Activated T-helper 1 cell treated with anti-CD3 and anti-CD28 coated beads, Interleukin-12 subunit alpha, Interleukin-12 subunit beta, Interleukin-2, Interleukin-4 antibody, amounts not matched to agents 30 ng/mL and 10 ng/mL and 1 ng/mL, durations not matched to agents 14 hours and 24 hours and 36 hours (primary cell): ENCODE data around the gene XDH. TPM values are rescaled to one million over a fixed set of nuclear protein-coding genes. Genes with fewer than 3 reads are reported as not detected.

ENCODE experiments used
- DNase-seq: peaks from one replicate; pipeline ENCODE4 v3.0.0; 2021; ENCODE audit warnings: low spot score
- H3K27ac Mint-ChIP-seq: one replicate; pipeline ENCODE4 v1.8.0; 2021; ENCODE audit warnings: mild to moderate bottlenecking, mixed read lengths
- H3K27me3 Mint-ChIP-seq: one replicate; pipeline ENCODE4 v1.8.0; 2022; ENCODE audit warnings: mild to moderate bottlenecking, moderate library complexity, mixed read lengths; ENCODE audit not compliant: insufficient read depth
- H3K36me3 Mint-ChIP-seq: one replicate; pipeline ENCODE4 v1.8.0; 2021; ENCODE audit warnings: low read depth, mixed read lengths
- H3K4me1 Mint-ChIP-seq: one replicate; pipeline ENCODE4 v1.8.0; 2021; ENCODE audit warnings: low read depth, mixed read lengths
- H3K4me3 Mint-ChIP-seq: one replicate; pipeline ENCODE4 v1.8.0; 2021; ENCODE audit warnings: mild to moderate bottlenecking, moderate library complexity, mixed read lengths
- H3K9me3 Mint-ChIP-seq: one replicate; pipeline ENCODE4 v1.8.0; 2021; ENCODE audit warnings: mixed read lengths
- intact Hi-C: fragments of 100-400 bp; cut with micrococcal nuclease; formaldehyde crosslinking; loops from one replicate; pipeline ENCODE4 v1.15.1; 2024
- total RNA-seq: library from RNA; stranded (reverse); gene quantifications from 2 replicates; pipeline ENCODE4 v1.2.3, GENCODE V29; 2022

XDH gene
- total RNA-seq, 1 donor from 2014 or later, result not detected

DNA sequence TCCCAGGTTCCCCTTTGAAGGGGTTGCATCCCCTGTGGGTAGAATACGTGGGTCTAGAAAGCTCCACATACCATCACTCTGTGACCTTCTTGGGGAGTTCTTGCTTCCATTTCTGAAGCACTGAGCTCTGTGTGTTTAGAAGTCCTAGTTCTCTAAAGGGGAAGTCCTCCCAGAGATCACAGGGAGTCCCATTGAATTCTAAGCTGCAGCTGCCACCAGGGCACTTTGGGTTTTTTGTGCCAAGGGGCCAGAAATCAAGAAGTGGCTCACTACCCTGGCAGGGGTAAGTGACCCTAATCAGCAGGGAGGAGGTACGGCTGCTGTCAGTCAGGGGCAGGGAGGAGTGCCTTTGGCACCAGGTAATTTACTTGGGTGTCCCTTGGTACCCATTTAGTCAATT, 109.7 kb downstream of the XDH start:
- Mint-ChIP-seq H3K4me3 (no peak overlapping the region), H3K36me3 (peaks cover 2% of the 10 kb centered on the region), H3K9me3 (peaks cover 6% of the 10 kb centered on the region), H3K27me3 (peaks cover 43% of the 10 kb centered on the region), H3K27ac (no peak overlapping the region), H3K4me1 (no peaks in the 10 kb centered on the region)
- no peak for DNase-seq
- intact Hi-C loops, result no loop called here

- intact Hi-C loops, result no loop called here
- DNase-seq, result no peak
- H3K4me3 Mint-ChIP-seq, result no peak overlapping the region
- H3K27ac Mint-ChIP-seq, result no peak overlapping the region
- no peaks in the 10 kb centered on the region for H3K36me3 Mint-ChIP-seq
- H3K9me3 Mint-ChIP-seq, result peaks cover under 1% of the 10 kb centered on the region
- peaks cover 28% of the 10 kb centered on the region for H3K27me3 Mint-ChIP-seq
- no peaks in the 10 kb centered on the region for H3K4me1 Mint-ChIP-seq
Measured at GRCh38 chr2:31302940-31303563, 111.5 kb downstream of the XDH start.

DNA sequence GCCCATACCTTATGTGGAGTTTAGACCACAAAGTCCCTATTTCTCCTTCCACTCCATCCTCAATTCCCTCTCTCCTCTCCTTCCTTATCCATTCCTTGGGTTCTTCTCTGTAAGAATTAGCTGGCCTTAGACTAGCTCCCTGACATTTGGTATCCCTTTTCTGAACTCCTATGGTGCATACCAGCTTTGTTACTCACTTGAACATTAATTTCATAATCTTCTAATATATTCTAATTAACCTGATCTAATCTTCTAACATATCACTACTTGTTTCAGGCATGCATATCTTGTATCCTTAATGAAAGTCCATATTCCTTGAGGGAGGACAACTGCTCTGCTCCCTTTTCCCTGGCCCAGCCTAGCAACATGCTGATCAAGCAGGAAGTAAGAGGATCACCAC, 114.2 kb downstream of the XDH start:
- DNase-seq, result no peak
- Mint-ChIP-seq H3K9me3 (no peaks in the 10 kb centered on the region), H3K27ac (no peak overlapping the region), H3K36me3 (no peaks in the 10 kb centered on the region), H3K4me3 (no peak overlapping the region), H3K27me3 (peaks cover 18% of the 10 kb centered on the region), H3K4me1 (peaks cover 6% of the 10 kb centered on the region)
- intact Hi-C loops, result no loop called here

- H3K4me3 Mint-ChIP-seq, result no peak overlapping the region
- H3K4me1 Mint-ChIP-seq, result peaks cover 6% of the 10 kb centered on the region
Measured at GRCh38 chr2:31299547-31299946, 115.0 kb downstream of the XDH start.

GRCh38 chr2:31297751-31298150, 116.8 kb downstream of the XDH start:
- Mint-ChIP-seq H3K4me3 (no peak overlapping the region), H3K27ac (no peak overlapping the region), H3K36me3 (no peaks in the 10 kb centered on the region), H3K27me3 (peaks cover 14% of the 10 kb centered on the region), H3K4me1 (peaks cover 6% of the 10 kb centered on the region), H3K9me3 (no peaks in the 10 kb centered on the region)
- DNase-seq, result no peak
- intact Hi-C loops, result loop anchor here (2.0 kb wide), 1 partner anchor 27 kb away; no protein-coding TSS in a partner anchor

More at GRCh38 chr2:31299547-31299946, 115.0 kb downstream of the XDH start:
- H3K36me3 Mint-ChIP-seq, result no peaks in the 10 kb centered on the region
- H3K27me3 Mint-ChIP-seq, result peaks cover 14% of the 10 kb centered on the region
- no peak overlapping the region for H3K27ac Mint-ChIP-seq
- intact Hi-C loops, result no loop called here
- DNase-seq, result no peak
- H3K9me3 Mint-ChIP-seq, result no peaks in the 10 kb centered on the region

DNA sequence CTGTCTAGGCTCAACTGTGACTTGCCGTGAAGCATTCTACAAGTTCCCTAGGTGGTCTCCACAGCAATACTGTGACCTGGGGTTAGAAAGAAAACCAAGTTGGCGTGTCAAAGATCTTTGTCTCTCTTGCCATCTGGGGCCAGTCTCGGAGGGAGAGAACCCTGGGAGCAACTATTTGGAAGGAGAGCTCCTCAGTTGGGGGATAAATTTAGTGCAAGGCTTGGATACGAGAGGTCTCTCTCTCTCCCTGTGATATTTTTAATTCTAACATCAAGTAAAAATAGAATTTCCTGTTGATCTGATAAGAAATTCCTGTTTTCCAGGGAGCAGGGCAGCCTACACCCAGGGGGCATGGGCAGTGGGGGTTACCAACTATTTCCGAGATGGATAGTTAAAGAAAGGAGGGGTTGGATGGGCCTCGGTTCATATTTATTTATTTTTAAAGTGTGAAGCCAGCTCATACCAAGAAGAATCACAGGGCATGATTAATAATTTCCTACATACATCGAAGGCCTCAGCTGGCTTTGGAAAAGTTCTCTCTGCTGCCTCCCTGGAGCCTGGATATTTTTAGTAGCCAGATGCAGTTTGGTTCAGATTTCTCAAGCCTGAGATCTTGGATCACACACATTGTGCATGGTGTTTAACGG, 117.8 kb downstream of the XDH start:
- Mint-ChIP-seq H3K4me1 (peaks cover 6% of the 10 kb centered on the region), H3K27me3 (peaks cover 19% of the 10 kb centered on the region), H3K27ac (no peak overlapping the region), H3K36me3 (no peaks in the 10 kb centered on the region), H3K9me3 (no peaks in the 10 kb centered on the region), H3K4me3 (no peak overlapping the region)
- DNase-seq, result no peak
- intact Hi-C loops, result loop anchor here (2.0 kb wide), 1 partner anchor 28 kb away; no protein-coding TSS in a partner anchor

DNA sequence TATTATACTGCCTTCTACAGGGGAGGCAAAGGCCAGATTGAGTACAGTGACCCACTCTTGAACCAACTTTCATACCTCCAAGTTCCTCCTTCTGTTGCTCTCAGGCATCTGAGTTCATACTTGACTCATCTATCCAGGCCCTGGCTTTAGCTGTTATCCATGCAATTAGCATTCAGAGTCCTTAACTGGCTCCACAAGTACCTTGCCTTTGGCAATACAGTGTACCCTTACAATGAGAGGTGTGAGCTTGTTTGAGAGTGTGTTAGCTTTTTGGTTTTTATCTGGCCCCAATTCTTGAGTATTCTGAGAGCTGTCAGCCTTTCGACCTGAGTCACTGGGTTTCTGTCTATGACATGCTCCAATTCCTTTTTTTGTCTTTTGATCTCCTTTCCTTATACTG, 120.3 kb downstream of the XDH start:
- Mint-ChIP-seq H3K9me3 (no peaks in the 10 kb centered on the region), H3K36me3 (no peaks in the 10 kb centered on the region), H3K27ac (no peak overlapping the region), H3K27me3 (peaks cover 12% of the 10 kb centered on the region), H3K4me3 (no peak overlapping the region), H3K4me1 (peaks cover 6% of the 10 kb centered on the region)
- no peak for DNase-seq
- intact Hi-C loops, result no loop called here

DNA sequence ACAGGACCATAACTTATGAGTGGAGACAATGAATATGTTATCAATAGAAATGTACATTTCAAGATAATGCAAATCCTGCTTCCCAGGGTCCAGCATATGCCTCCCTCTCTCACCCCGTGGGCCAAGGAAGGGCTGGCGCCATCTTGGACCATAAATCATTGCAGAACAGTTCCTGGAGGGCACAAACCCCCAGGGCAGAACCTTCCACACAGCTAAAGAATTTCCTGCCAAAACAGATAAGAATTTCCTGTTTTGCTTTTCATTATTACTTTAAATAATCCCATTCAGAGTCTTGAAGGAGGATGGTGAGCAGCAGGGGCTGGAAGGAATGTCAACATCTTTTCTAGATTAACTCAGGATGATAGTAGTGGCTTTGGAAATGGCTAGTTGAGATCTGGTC, 126.9 kb downstream of the XDH start:
- Mint-ChIP-seq H3K4me1 (no peaks in the 10 kb centered on the region), H3K27ac (no peak overlapping the region), H3K36me3 (no peaks in the 10 kb centered on the region), H3K4me3 (no peak overlapping the region), H3K27me3 (peaks cover 5% of the 10 kb centered on the region), H3K9me3 (no peaks in the 10 kb centered on the region)
- DNase-seq, result no peak
- intact Hi-C loops, result no loop called here

DNA sequence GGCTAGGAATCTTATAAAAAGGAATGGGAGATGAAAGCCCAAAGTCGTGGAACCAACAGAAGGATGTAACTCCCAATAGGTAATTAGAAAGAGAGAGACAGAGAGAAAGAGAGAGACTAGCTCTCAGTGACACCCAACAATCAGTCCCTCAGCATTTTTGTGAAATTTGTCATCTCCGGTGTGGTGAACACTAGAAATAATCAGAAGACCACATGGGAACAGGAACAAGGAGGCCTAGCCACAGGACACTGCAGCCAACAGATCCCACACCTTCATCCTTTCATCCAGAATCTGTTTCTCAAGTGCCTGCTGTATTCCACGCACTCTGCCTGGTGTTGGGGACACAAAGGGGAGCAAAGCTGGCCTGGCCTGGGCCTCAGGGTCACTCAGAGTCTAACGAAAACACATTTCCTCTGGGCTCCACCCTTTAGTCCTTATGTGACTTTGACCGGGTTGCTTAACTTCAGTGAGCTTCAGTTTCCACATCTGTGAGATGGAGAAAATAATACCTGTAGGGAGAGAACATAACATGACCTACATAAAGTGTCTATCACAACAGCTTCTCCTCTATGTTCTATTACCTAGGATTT, 127.5 kb downstream of the XDH start:
- Mint-ChIP-seq H3K4me1 (no peaks in the 10 kb centered on the region), H3K27ac (no peak overlapping the region), H3K27me3 (no peaks in the 10 kb centered on the region), H3K4me3 (no peak overlapping the region), H3K36me3 (no peaks in the 10 kb centered on the region), H3K9me3 (no peaks in the 10 kb centered on the region)
- DNase-seq, result no peak
- intact Hi-C loops, result no loop called here

GRCh38 chr2:31286230-31286629, 128.3 kb downstream of the XDH start:
- intact Hi-C loops, result no loop called here
- Mint-ChIP-seq H3K9me3 (no peaks in the 10 kb centered on the region), H3K4me1 (no peaks in the 10 kb centered on the region), H3K36me3 (no peaks in the 10 kb centered on the region), H3K27ac (no peak overlapping the region), H3K4me3 (no peak overlapping the region), H3K27me3 (no peaks in the 10 kb centered on the region)
- no peak for DNase-seq

Other genes starting within 250 kb of the XDH start
- gene CAPN14, start 197.2 kb downstream of the XDH start, total RNA-seq, result 0.18 and 0.20 TPM in 2 replicates
- gene EHD3, start 180.6 kb downstream of the XDH start, total RNA-seq, result 1.9 and 2.1 TPM in 2 replicates
- not detected in 2 replicates for gene SRD5A2, start 166.2 kb upstream of the XDH start, total RNA-seq